Neural cell (in vitro differentiated cells): ENCODE data around the gene SMIM13.

Source experiments
- CTCF ChIP-seq: fragments of 450-650 bp; IDR thresholded peaks from 2 replicates; pipeline ENCODE4 v1.5.1; 2014; ENCODE audit warnings: antibody characterized with exemption, mild to moderate bottlenecking, moderate library complexity; ENCODE audit not compliant: poor library complexity, severe bottlenecking
- EP300 ChIP-seq: fragments of 450-650 bp; conservative IDR thresholded peaks from 2 replicates; pipeline ENCODE4 v1.6.1; 2014; ENCODE audit warnings: antibody characterized with exemption, mild to moderate bottlenecking, moderate library complexity; ENCODE audit not compliant: poor library complexity, severe bottlenecking

- TF ChIP-seq EP300 (no peak), CTCF (no peak)
Measured at GRCh38 chr6:11129908-11130565, 36.4 kb downstream of the SMIM13 start.
